Tibial artery (tissue), 4 donors: ENCODE data around the gene ZNF541.
A peak's percentile ranks its signal among the peaks of the same experiment; 100 is the strongest.
"Not testable (repeated sequence)": the region's sequence is repeated elsewhere in the genome, so short reads cannot be mapped to it uniquely, and the experiment has no call there.

ENCODE experiments used
- DNase-seq, 2 donors: peaks; one replicate each; pipeline ENCODE4 v3.0.0-alpha.2; 2019
- H3K27ac ChIP-seq, 2 donors: fragments of 200-600 bp; sonication (generic) in 1 of 2; 1 replicate in 1 of 2; 2 replicates in 1 of 2; pipeline ENCODE4 v1.5.1; 2018 to 2019; ENCODE audit warnings: mild to moderate bottlenecking in 1 of 2
- H3K27me3 ChIP-seq, 2 donors: fragments of 200-600 bp; sonication (generic) in 1 of 2; one replicate each; pipeline versions ENCODE4 v1.5.1 to v1.6.0; 2016 to 2019
- H3K36me3 ChIP-seq, 3 donors: fragments of 200-600 bp; sonication (generic) in 2 of 3; one replicate each; pipeline ENCODE4 v1.5.1; 2016 to 2019; ENCODE audit warnings: mild to moderate bottlenecking in 2 of 3
- H3K4me1 ChIP-seq, 4 donors: fragments of 200-600 bp; sonication (generic) in 2 of 4; 1 replicate in 3 of 4; 2 replicates in 1 of 4; pipeline ENCODE4 v1.5.1; 2016 to 2019
- H3K4me3 ChIP-seq, 2 donors: fragments of 200-600 bp; sonication (generic) in 1 of 2; 1 replicate in 1 of 2; 2 replicates in 1 of 2; pipeline ENCODE4 v1.5.1; 2018 to 2019; ENCODE audit warnings: mild to moderate bottlenecking in 2 of 2
- H3K9me3 ChIP-seq, 3 donors: fragments of 200-600 bp; sonication (generic) in 1 of 3; one replicate each; pipeline ENCODE4 v1.5.1; 2016 to 2019
- CTCF ChIP-seq, 2 experiments: fragments of 200-600 bp in 1 of 2; fragments of 450-650 bp in 1 of 2; IDR thresholded peaks; one replicate each; pipeline ENCODE4 v1.5.1; 2017 to 2019; ENCODE audit warnings: antibody characterized with exemption in 2 of 2, mild to moderate bottlenecking in 1 of 2, moderate library complexity in 1 of 2
- intact Hi-C: fragments of 100-400 bp; cut with DNase I; formaldehyde crosslinking; loops from one replicate; pipeline ENCODE4 v1.15.0; 2023; ENCODE audit warnings: low total_unique reads

Gene ZNF541

GRCh38 chr19:47601180-47601904 is 28.4 kb upstream of the ZNF541 start:
- H3K27me3 ChIP-seq: no peaks in the 10 kb centered on the region
- DNase-seq: no peak
- no peaks in the 10 kb centered on the region for H3K36me3 ChIP-seq
- H3K27ac ChIP-seq: peak overlapping the region; percentile 82 to 88
- no peak for TF ChIP-seq CTCF (IDR thresholded peaks at IDR 0.05)
- H3K4me1 ChIP-seq: peaks cover 6 to 22% (median 13%) of the 10 kb centered on the region in 4 donors
- no peaks in the 10 kb centered on the region for H3K9me3 ChIP-seq
- H3K4me3 ChIP-seq: peak overlapping the region; percentile 56 to 79
- intact Hi-C loops: loop anchor here (5.0 kb wide), 1 partner anchor 84 kb away; the partner anchor contains the start of gene NAPA

GRCh38 chr19:47600246-47601179 is 27.6 kb upstream of the ZNF541 start:
- DNase-seq: peak; percentile 100
- no peak for TF ChIP-seq CTCF (IDR thresholded peaks at IDR 0.05)
- no peaks in the 10 kb centered on the region for H3K27me3 ChIP-seq
- H3K4me3 ChIP-seq: peak overlapping the region; percentile 56 to 79
- peak overlapping the region; percentile 82 to 88 for H3K27ac ChIP-seq
- H3K9me3 ChIP-seq: no peaks in the 10 kb centered on the region
- H3K4me1 ChIP-seq: peaks cover 6 to 22% (median 13%) of the 10 kb centered on the region in 4 donors
- intact Hi-C loops: loop anchor here (5.0 kb wide), 1 partner anchor 83 kb away; the partner anchor contains the start of gene NAPA
- no peaks in the 10 kb centered on the region for H3K36me3 ChIP-seq

- Histone ChIP-seq H3K27ac (peak overlapping the region; percentile 65 to 82), H3K4me1 (peaks cover 6 to 22% (median 13%) of the 10 kb centered on the region in 4 donors), H3K4me3 (peak overlapping the region; percentile 56 to 79)
- intact Hi-C loops: loop anchor here (5.0 kb wide), 1 partner anchor 82 kb away; the partner anchor contains the start of gene NAPA
- DNase-seq, H3K36me3 ChIP-seq, H3K9me3 ChIP-seq, H3K27me3 ChIP-seq: not testable (repeated sequence)
Observed at GRCh38 chr19:47599671-47600245, 26.8 kb upstream of the ZNF541 start.

GRCh38 chr19:47598407-47599349 is 25.7 kb upstream of the ZNF541 start:
- TF ChIP-seq CTCF (IDR thresholded peaks at IDR 0.05): no peak
- no peaks in the 10 kb centered on the region for H3K9me3 ChIP-seq
- H3K27me3 ChIP-seq: no peaks in the 10 kb centered on the region
- intact Hi-C loops: no loop called here
- H3K4me3 ChIP-seq: peak overlapping the region; percentile 56 to 79
- peak overlapping the region; percentile 65 to 82 for H3K27ac ChIP-seq
- H3K4me1 ChIP-seq: peaks cover 6 to 22% (median 13%) of the 10 kb centered on the region in 4 donors
- H3K36me3 ChIP-seq: no peaks in the 10 kb centered on the region
- DNase-seq: peak; percentile 86 to 89

- H3K4me3 ChIP-seq: no peak overlapping the region
- no peak for DNase-seq
- H3K27me3 ChIP-seq: no peaks in the 10 kb centered on the region
- intact Hi-C loops: no loop called here
- H3K4me1 ChIP-seq: peaks cover 6 to 17% (median 11%) of the 10 kb centered on the region in 4 donors
- H3K9me3 ChIP-seq: no peaks in the 10 kb centered on the region
- H3K27ac ChIP-seq: no peak overlapping the region
- TF ChIP-seq CTCF (IDR thresholded peaks at IDR 0.05): no peak
- no peaks in the 10 kb centered on the region for H3K36me3 ChIP-seq
Observed at GRCh38 chr19:47595944-47596343, 23.0 kb upstream of the ZNF541 start.
